HG02970 (cell line): ENCODE results near the gene TRIM40.
"Not testable (repeated sequence)": the region's sequence is repeated elsewhere in the genome, so short reads cannot be mapped to it uniquely, and the experiment has no call there.

Experiments
- ATAC-seq: cut with Tn5 transposase; IDR thresholded peaks from one replicate; pipeline ENCODE4 v1.9.1; 2021; ENCODE audit warnings: mild to moderate bottlenecking, moderate library complexity, moderate number of reproducible peaks; ENCODE audit not compliant: unreplicated experiment, low FRiP score

The TRIM40 gene

GRCh38 chr6:30113003-30113759 lies 22.8 kb upstream of the TRIM40 start, which contains the start of gene TRIM31:
TRIM31 (minus strand) TSS chr6:30113090; CDS start chr6:30112805, 285 bp downstream.
- no peak for ATAC-seq

GRCh38 chr6:30113841-30114240 lies 22.1 kb upstream of the TRIM40 start:
- ATAC-seq = no peak

- ATAC-seq = no peak
Measured at GRCh38 chr6:30116724-30117123, 19.2 kb upstream of the TRIM40 start.

GRCh38 chr6:30118691-30119090 lies 17.2 kb upstream of the TRIM40 start:
- ATAC-seq = not testable (repeated sequence)

- no peak for ATAC-seq
Measured at GRCh38 chr6:30121446-30122366, 14.2 kb upstream of the TRIM40 start.

GRCh38 chr6:30122515-30122914 lies 13.4 kb upstream of the TRIM40 start:
- no peak for ATAC-seq

- ATAC-seq = no peak
Measured at GRCh38 chr6:30127238-30128093, 8.5 kb upstream of the TRIM40 start.

- no peak for ATAC-seq
Measured at GRCh38 chr6:30129265-30130178, 6.4 kb upstream of the TRIM40 start.

GRCh38 chr6:30130179-30130679 lies 5.7 kb upstream of the TRIM40 start:
- no peak for ATAC-seq

- ATAC-seq = no peak
Measured at GRCh38 chr6:30130887-30131862, 4.8 kb upstream of the TRIM40 start.

- no peak for ATAC-seq
Measured at GRCh38 chr6:30131947-30132497, 3.9 kb upstream of the TRIM40 start.

GRCh38 chr6:30135147-30135546 lies 793 bp upstream of the TRIM40 start:
- no peak for ATAC-seq

- ATAC-seq = no peak
Measured at GRCh38 chr6:30136570-30137286, 788 bp downstream of the TRIM40 start.

GRCh38 chr6:30140240-30140639 lies 4.3 kb downstream of the TRIM40 start:
- ATAC-seq = not testable (repeated sequence)

- ATAC-seq = no peak
Measured at GRCh38 chr6:30142665-30143064, 6.7 kb downstream of the TRIM40 start.

- no peak for ATAC-seq
Measured at GRCh38 chr6:30143780-30144179, 7.8 kb downstream of the TRIM40 start.

GRCh38 chr6:30144811-30145210 lies 8.9 kb downstream of the TRIM40 start:
- ATAC-seq = no peak
